Peyer's patch (tissue), 4 donors: Measurements from ENCODE around the gene PRDX6.

ENCODE experiments used
- CTCF ChIP-seq, 6 experiments: fragments of 450-650 bp in 4 of 6; fragments of 200-600 bp in 2 of 6; sonication (generic) in 1 of 6; IDR thresholded peaks; one replicate each; pipeline ENCODE4 v1.5.1; 2017 to 2019; ENCODE audit warnings: antibody characterized with exemption in 6 of 6, mild to moderate bottlenecking in 3 of 6, moderate library complexity in 1 of 6
- POLR2A ChIP-seq, 2 donors: fragments of 450-650 bp; IDR thresholded peaks; one replicate each; pipeline ENCODE4 v1.5.1; 2017; ENCODE audit warnings: antibody characterized with exemption in 2 of 2, mild to moderate bottlenecking in 2 of 2, moderate library complexity in 2 of 2

- TF ChIP-seq CTCF (IDR thresholded peaks at IDR 0.05), result no peak
- TF ChIP-seq POLR2A (IDR thresholded peaks at IDR 0.05), result no peak
These were observed 30.7 kb downstream of the PRDX6 start for GRCh38 chr1:173507847-173508209.
